Panc1 (cell line): ENCODE results near the gene SKI. TPM values are rescaled to one million over a fixed set of nuclear protein-coding genes. Genes with fewer than 3 reads are reported as not detected.

Experiments used
- ATAC-seq: fragments of 200-7000 bp; cut with Tn5 transposase; 2 replicates; pipeline ENCODE4 v1.9.1; 2020; ENCODE audit warnings: mild to moderate bottlenecking, moderate library complexity
- BruUV-seq: library from RNA; stranded (reverse); fragments of 400-500 nt; replicated peaks from 2 replicates; lab custom pipeline; 2021; lab: Mats Ljungman, UMichigan
- CTCF ChIA-PET: fragments of 300-600 bp; sonication (Branson Sonifier 250); formaldehyde crosslinking; loops from one replicate; lab custom pipeline; 2022; ENCODE audit warnings: antibody characterized with exemption; lab: Charles Lee
- POLR2A ChIA-PET: fragments of 300-600 bp; sonication (Branson Sonifier 250); formaldehyde crosslinking; loops from one replicate; lab custom pipeline; 2022; ENCODE audit warnings: antibody characterized with exemption; lab: Charles Lee
- DNase-seq: peaks from one replicate; pipeline ENCODE4 v3.0.0-alpha.2; 2010; ENCODE audit warnings: low read depth, low spot score
- H3K27ac ChIP-seq: 2 replicates; pipeline ENCODE4 v1.5.1; 2011; ENCODE audit warnings: mild to moderate bottlenecking, low read length, inconsistent platforms
- H3K27me3 ChIP-seq: fragments of 200-500 bp; sonication (Bioruptor generic); 2 replicates; pipeline ENCODE4 v1.6.0; 2014; ENCODE audit warnings: low read length, inconsistent platforms; ENCODE audit not compliant: control insufficient read depth, insufficient read depth
- H3K36me3 ChIP-seq: fragments of 200-500 bp; sonication (Bioruptor generic); 2 replicates; pipeline ENCODE4 v1.5.1; 2014; ENCODE audit warnings: inconsistent platforms, mild to moderate bottlenecking, low read length, moderate library complexity; ENCODE audit not compliant: control insufficient read depth, insufficient read depth
- H3K4me1 ChIP-seq: 2 replicates; pipeline ENCODE4 v1.5.1; 2011; ENCODE audit warnings: inconsistent platforms, mild to moderate bottlenecking, low read length, moderate library complexity; ENCODE audit not compliant: control insufficient read depth, insufficient read depth
- H3K4me3 ChIP-seq, 2 experiments: 2 replicates each; pipeline ENCODE4 v1.5.1; 2011 to 2012; ENCODE audit warnings: low read depth in 2 of 2, low read length in 2 of 2, mild to moderate bottlenecking in 2 of 2, inconsistent platforms in 1 of 2, moderate library complexity in 1 of 2
- H3K9me3 ChIP-seq: fragments of 200-500 bp; sonication (Bioruptor generic); 2 replicates; pipeline ENCODE4 v1.5.1; 2014; ENCODE audit warnings: low read depth, mild to moderate bottlenecking, inconsistent platforms, low read length, moderate library complexity; ENCODE audit not compliant: control insufficient read depth, insufficient read depth
- POLR2AphosphoS5 ChIP-seq: IDR thresholded peaks from 2 replicates; pipeline ENCODE4 v1.6.1; 2012; ENCODE audit warnings: mild to moderate bottlenecking, low read depth, low read length, moderate library complexity
- SIN3A ChIP-seq: IDR thresholded peaks from 2 replicates; pipeline ENCODE4 v1.6.1; 2012; ENCODE audit warnings: low read depth, mild to moderate bottlenecking, low read length, moderate library complexity, borderline replicate concordance; ENCODE audit not compliant: insufficient read depth
- TCF7L2 ChIP-seq: IDR thresholded peaks from 2 replicates; pipeline ENCODE4 v1.6.1; 2011; ENCODE audit warnings: mild to moderate bottlenecking, low read depth, low read length, inconsistent platforms
- in situ Hi-C: cut with HindIII; loops from 2 replicates; pipeline ENCODE4 v1.10.0; 2016; ENCODE audit warnings: low sequenced_read_pairs, low pct_unique_long_range_greater_than_20kb
- intact Hi-C: fragments of 100-400 bp; cut with micrococcal nuclease; formaldehyde crosslinking; loops from one replicate; pipeline ENCODE4 v1.10.0; 2022; ENCODE audit not compliant: unreplicated experiment
- total RNA-seq: library from RNA; stranded (reverse); gene quantifications from one replicate; pipeline ENCODE4 v1.2.1, GENCODE V29; 2021; ENCODE audit not compliant: unreplicated experiment
- TF ChIP-seq, protein P1 (sequence below), 2 experiments: IDR thresholded peaks; 2 replicates each; pipeline ENCODE4 v1.6.1; 2011 to 2012; ENCODE audit warnings: low read depth in 2 of 2, control low read depth in 1 of 2, low read length in 1 of 2, mild to moderate bottlenecking in 1 of 2, moderate library complexity in 1 of 2; ENCODE audit not compliant: insufficient read depth in 1 of 2
- TF ChIP-seq, protein P2 (sequence below): fragments of 450-650 bp; IDR thresholded peaks from 2 replicates; pipeline ENCODE4 v1.5.1; 2017; ENCODE audit warnings: mild to moderate bottlenecking

SKI gene
- total RNA-seq, 1 experiment from 2014 or later = 63.2 TPM

DNA sequence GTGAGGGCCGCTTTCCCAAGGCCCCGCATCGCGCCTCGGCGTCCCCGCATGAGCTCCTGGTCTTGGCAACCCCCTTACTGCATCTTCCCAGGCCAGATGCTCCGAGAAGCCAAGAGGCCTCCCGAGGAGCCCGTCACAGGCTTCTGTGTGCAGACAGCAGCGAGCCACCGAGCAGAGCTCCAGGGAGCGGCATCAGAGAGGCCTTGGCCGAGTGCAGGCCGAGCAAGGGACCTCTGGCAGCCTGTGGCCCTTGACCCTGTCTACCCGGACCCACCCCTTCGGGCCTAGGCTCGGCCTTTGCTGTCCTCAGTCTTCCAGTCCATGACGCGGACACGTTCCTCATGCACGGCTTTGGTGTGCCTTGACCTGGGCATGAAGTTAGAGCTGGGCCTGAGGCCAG lies 99.7 kb downstream of the SKI start:
- Histone ChIP-seq H3K4me3 (no peak overlapping the region), H3K9me3 (no peaks in the 10 kb centered on the region), H3K36me3 (no peaks in the 10 kb centered on the region), H3K27ac (no peak overlapping the region), H3K4me1 (no peaks in the 10 kb centered on the region), H3K27me3 (no peaks in the 10 kb centered on the region)
- no peak for DNase-seq
- TF ChIP-seq, protein P1, sequence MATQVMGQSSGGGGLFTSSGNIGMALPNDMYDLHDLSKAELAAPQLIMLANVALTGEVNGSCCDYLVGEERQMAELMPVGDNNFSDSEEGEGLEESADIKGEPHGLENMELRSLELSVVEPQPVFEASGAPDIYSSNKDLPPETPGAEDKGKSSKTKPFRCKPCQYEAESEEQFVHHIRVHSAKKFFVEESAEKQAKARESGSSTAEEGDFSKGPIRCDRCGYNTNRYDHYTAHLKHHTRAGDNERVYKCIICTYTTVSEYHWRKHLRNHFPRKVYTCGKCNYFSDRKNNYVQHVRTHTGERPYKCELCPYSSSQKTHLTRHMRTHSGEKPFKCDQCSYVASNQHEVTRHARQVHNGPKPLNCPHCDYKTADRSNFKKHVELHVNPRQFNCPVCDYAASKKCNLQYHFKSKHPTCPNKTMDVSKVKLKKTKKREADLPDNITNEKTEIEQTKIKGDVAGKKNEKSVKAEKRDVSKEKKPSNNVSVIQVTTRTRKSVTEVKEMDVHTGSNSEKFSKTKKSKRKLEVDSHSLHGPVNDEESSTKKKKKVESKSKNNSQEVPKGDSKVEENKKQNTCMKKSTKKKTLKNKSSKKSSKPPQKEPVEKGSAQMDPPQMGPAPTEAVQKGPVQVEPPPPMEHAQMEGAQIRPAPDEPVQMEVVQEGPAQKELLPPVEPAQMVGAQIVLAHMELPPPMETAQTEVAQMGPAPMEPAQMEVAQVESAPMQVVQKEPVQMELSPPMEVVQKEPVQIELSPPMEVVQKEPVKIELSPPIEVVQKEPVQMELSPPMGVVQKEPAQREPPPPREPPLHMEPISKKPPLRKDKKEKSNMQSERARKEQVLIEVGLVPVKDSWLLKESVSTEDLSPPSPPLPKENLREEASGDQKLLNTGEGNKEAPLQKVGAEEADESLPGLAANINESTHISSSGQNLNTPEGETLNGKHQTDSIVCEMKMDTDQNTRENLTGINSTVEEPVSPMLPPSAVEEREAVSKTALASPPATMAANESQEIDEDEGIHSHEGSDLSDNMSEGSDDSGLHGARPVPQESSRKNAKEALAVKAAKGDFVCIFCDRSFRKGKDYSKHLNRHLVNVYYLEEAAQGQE (IDR thresholded peaks at IDR 0.05; ENCODE audit: insufficient read depth in 1 of 2, low read depth in 2 of 2, low read length in 1 of 2) = no peak
- no peak for TF ChIP-seq POLR2AphosphoS5
- TF ChIP-seq TCF7L2 = no peak
- no peak for TF ChIP-seq SIN3A
- TF ChIP-seq, protein P2, sequence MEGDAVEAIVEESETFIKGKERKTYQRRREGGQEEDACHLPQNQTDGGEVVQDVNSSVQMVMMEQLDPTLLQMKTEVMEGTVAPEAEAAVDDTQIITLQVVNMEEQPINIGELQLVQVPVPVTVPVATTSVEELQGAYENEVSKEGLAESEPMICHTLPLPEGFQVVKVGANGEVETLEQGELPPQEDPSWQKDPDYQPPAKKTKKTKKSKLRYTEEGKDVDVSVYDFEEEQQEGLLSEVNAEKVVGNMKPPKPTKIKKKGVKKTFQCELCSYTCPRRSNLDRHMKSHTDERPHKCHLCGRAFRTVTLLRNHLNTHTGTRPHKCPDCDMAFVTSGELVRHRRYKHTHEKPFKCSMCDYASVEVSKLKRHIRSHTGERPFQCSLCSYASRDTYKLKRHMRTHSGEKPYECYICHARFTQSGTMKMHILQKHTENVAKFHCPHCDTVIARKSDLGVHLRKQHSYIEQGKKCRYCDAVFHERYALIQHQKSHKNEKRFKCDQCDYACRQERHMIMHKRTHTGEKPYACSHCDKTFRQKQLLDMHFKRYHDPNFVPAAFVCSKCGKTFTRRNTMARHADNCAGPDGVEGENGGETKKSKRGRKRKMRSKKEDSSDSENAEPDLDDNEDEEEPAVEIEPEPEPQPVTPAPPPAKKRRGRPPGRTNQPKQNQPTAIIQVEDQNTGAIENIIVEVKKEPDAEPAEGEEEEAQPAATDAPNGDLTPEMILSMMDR = no peak
- in situ Hi-C loops = no loop called here
- ATAC-seq = 0 out of 2 replicates have a peak, but pooled peaks have one; percentile 28
- ChIA-PET CTCF (no interaction called here), POLR2A (no interaction called here)
- BruUV-seq = no TSS peak
- intact Hi-C loops = no loop called here

DNA sequence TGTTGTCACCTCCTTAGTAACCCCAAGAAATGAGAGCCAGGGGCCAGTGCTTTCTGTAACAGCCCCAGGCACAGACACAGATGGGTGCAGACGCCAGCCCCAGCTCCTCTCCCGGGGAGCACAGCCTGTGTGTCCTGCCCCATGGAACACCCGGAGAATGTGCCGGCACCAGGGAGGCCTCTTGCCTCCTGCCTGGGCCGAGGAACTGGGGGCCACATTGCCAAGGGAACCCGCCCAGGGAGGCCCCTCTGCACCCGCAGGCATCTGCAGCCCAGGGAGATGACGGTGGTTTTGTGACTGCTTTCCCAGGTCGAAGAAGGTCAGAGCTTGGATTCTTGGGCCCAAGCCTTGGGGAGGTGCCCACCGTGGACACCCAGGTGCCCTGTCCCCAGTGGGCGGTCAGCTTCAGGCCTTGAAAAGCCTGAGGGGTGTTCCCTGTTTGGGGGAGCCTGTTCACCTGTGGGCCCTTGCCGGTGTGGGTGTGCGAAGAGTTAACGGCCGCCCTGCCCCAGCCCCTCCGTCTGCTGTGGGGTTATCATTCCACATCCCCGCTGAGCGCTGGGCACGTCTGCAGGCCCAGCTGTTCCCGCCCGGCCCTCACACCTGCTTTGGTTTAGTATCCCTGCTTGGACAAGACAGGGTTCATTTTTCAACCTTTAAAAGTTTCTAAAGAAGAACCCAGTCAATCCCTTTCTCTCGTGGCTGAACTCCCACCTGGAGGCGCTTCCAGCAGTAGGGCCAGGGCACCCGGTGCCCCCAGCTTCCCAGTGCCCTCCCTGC lies 100.7 kb downstream of the SKI start:
- BruUV-seq = no TSS peak
- DNase-seq = no peak
- intact Hi-C loops = no loop called here
- no peaks in the 10 kb centered on the region for H3K4me1 ChIP-seq
- ChIA-PET CTCF (no interaction called here), POLR2A (no interaction called here)
- H3K27me3 ChIP-seq = no peaks in the 10 kb centered on the region
- TF ChIP-seq TCF7L2 = no peak
- TF ChIP-seq POLR2AphosphoS5 = no peak
- TF ChIP-seq, protein P1 (IDR thresholded peaks at IDR 0.05; ENCODE audit: insufficient read depth in 1 of 2, low read depth in 2 of 2, low read length in 1 of 2) = no peak
- no peak for TF ChIP-seq SIN3A
- TF ChIP-seq, protein P2 = no peak
- no peak overlapping the region for H3K4me3 ChIP-seq
- no peak overlapping the region for H3K27ac ChIP-seq
- no peaks in the 10 kb centered on the region for H3K36me3 ChIP-seq
- in situ Hi-C loops = no loop called here
- no peak for ATAC-seq
- no peaks in the 10 kb centered on the region for H3K9me3 ChIP-seq
